MM.1S (cell line): ENCODE data around the gene LILRA6.

ENCODE experiments used
- CTCF ChIP-seq: fragments of 300-600 bp; sonication (generic); IDR thresholded peaks from 2 replicates; pipeline ENCODE4 v1.5.1; 2016; ENCODE audit warnings: antibody characterized with exemption, low read length, mixed read lengths
- EZH2 ChIP-seq: fragments of 300-600 bp; sonication (generic); optimal IDR thresholded peaks from 2 replicates; pipeline ENCODE3; 2017; ENCODE audit warnings: low read depth, mild to moderate bottlenecking, antibody characterized with exemption, low read length, mixed read lengths
- EZH2phosphoT487 ChIP-seq: fragments of 300-600 bp; sonication (generic); IDR thresholded peaks from 2 replicates; pipeline ENCODE4 v1.6.1; 2018; ENCODE audit warnings: antibody characterized with exemption, low read length

DNA sequence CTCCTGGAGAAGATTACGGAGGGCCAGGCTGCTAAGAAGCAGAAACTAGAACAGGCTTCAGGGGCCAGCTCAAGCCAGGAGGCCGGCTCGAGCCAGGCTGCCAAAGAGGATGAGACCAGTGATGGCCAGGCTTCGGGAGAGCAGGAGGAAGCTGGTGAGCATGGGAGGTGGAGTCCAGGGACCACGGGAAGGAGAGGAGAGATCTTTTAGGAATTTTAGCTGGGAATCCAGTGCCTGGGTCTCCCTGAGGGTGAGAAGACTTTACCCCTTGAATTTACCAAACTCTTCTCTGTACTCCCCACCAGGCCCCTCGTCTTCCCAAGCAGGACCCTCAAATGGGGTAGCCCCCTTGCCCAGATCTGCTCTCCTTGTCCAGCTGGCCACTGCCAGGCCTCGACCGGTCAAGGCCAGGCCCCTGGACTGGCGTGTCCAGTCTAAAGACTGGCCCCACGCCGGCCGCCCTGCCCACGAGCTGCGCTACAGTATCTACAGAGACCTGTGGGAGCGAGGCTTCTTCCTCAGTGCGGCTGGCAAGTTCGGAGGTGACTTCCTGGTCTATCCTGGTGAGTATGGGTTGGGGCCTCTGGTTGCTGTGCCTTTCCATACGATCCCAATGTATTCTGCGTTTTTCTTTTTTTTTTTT, 50.7 kb downstream of the LILRA6 start:
- TF ChIP-seq CTCF, result no peak
- TF ChIP-seq EZH2phosphoT487, result no peak
- no peak for TF ChIP-seq EZH2
